Cardiac septum (tissue), 1 donor: ENCODE measurements around the gene PLEKHG5. TPM values are rescaled to one million over a fixed set of nuclear protein-coding genes. Genes with fewer than 3 reads are reported as not detected.

Source experiments
- DNase-seq: peaks from one replicate; pipeline ENCODE4 v3.0.0-alpha.2; 2020; ENCODE audit warnings: low spot score
- intact Hi-C: fragments of 100-400 bp; cut with DNase I; formaldehyde crosslinking; loops from one replicate; pipeline ENCODE4 v1.14.0; 2022
- microRNA-seq: library from miRNA; unstranded; fragments of <30 nt; microRNA quantifications from one replicate; pipeline ENCODE4 v1.2.0, GENCODE V29; 2020
- total RNA-seq: library from RNA; stranded (reverse); fragmentation: NEBNext Ultra II Directional; extraction: Animal tissue kit (Norgen Biotek cat#: 25700); gene quantifications from one replicate; pipeline ENCODE4 v1.2.1, GENCODE V29; 2021
- donor health status: DM: no; HTN: no; CAD: no.

Gene PLEKHG5
- total RNA-seq, 1 donor from 2014 or later = 14.9 TPM

- DNase-seq = no peak
- intact Hi-C loops = no loop called here
Measured at GRCh38 chr1:6418668-6419396, 72.6 kb downstream of the PLEKHG5 start.

- no peak for DNase-seq
- intact Hi-C loops = no loop called here
Measured at GRCh38 chr1:6417961-6418667, 73.4 kb downstream of the PLEKHG5 start.

Small RNA genes lying within 50 kb of the gene (microRNA-seq; reads per million reads assigned to microRNA genes)
- not detected for gene MIR4252

Other genes with a start within 250 kb of the PLEKHG5 start
- not detected for gene HES3, start 247.5 kb downstream of the PLEKHG5 start, total RNA-seq
- gene GPR153, start 230.6 kb downstream of the PLEKHG5 start, total RNA-seq = 7.0 TPM
- 13.8 TPM for gene ACOT7, start 97.9 kb downstream of the PLEKHG5 start, total RNA-seq
- gene HES2, start 71.7 kb downstream of the PLEKHG5 start, total RNA-seq = not detected
- gene ESPN, start 66.9 kb downstream of the PLEKHG5 start, total RNA-seq = 0.32 TPM
- gene TNFRSF25, start 25.5 kb downstream of the PLEKHG5 start, total RNA-seq = 8.5 TPM
- 16.5 TPM for gene NOL9, start 62.8 kb upstream of the PLEKHG5 start, total RNA-seq
- gene TAS1R1, start 63.6 kb upstream of the PLEKHG5 start, total RNA-seq = not detected
- gene ZBTB48, start 88.3 kb upstream of the PLEKHG5 start, total RNA-seq = 10.7 TPM
- 33.1 TPM for gene KLHL21, start 111.2 kb upstream of the PLEKHG5 start, total RNA-seq
- 9.3 TPM for gene PHF13, start 122.1 kb upstream of the PLEKHG5 start, total RNA-seq
- 8.8 TPM for gene THAP3, start 133.2 kb upstream of the PLEKHG5 start, total RNA-seq
- gene DNAJC11, start 210.1 kb upstream of the PLEKHG5 start, total RNA-seq = 49.4 TPM